MV-4-11 (cell line): ENCODE measurements around the gene BTC.
"Not testable (repeated sequence)": the region's sequence is repeated elsewhere in the genome, so short reads cannot be mapped to it uniquely, and the experiment has no call there.

ENCODE experiments used
- DNase-seq: peaks from one replicate; lab custom pipeline; 2025; lab: John Stamatoyannopoulos, UW

BTC gene

DNA sequence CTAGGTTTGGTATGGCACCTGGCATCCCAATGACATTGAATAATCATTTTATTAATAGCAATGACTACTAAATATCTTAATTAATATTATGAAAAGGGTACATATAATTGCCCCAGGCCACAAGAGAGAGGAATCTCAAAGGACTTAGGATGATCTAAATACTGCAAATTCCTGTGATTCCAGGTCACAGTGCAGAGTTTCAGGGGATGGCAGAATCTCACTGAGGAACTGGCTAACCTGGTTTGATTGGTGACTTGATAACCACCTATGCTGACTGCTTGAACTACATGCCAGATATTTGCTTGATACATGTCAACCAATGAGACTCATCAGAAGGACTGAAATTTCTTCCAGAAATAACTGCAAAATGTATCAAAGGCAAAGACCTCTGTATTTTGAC lies 37.2 kb downstream of the BTC start:
- no peak for DNase-seq

DNA sequence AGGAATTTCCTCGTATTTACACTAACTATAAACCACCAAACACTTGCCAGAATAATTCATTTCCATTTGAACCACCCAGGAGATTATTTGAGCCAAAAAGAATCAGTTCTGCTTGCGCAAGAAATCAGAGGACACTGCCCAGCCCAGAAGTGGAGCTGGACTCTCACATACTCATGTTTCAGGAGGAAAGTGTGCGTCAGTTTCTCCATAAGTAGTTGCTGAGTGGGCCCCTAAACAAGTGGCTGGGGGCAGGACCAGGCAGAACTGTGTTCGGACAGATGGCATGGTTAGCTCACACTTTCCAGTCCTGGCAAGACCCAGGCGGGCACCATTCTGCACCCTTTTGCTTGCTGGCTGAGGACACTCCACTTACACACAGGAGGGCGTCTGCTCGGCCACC lies 38.8 kb downstream of the BTC start:
- DNase-seq, result no peak

DNA sequence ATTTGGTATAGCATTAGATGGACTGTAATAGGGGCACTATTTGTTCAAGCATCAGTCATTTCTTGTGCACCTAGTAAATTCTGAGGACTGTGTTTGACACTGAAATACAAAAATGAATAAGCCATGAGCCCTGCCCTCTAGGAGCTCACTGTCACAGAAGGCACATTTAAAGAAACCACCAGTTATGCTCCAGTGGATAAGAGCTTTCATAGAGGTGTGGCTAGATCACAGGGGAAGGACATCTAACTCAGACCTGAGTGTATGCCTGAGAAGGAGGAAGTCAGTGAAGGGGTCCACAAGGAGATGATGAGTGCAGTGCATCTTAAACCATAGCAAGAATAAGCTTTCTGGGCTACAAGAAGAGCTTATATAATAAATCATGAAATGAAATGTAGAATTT lies 40.1 kb downstream of the BTC start:
- DNase-seq, result no peak

DNA sequence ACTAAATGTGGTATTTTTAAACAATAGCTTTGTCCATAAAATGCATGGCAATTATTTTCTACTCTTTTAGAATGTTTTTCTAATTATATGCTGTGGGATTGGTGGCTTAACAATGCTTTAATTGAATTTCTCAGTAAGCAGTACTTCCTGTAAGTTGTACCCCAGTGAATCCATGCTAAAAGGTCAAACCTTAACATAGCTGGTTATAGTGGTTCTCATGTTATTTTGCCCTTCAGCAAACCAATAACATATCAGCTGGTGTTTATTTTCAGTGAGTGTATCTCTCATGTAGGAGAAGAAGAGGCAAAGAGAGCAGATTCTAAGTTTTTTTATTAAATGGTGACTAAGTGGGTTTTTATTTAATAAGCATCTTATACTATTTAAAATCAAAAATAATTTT lies 41.5 kb downstream of the BTC start:
- DNase-seq, result no peak

DNA sequence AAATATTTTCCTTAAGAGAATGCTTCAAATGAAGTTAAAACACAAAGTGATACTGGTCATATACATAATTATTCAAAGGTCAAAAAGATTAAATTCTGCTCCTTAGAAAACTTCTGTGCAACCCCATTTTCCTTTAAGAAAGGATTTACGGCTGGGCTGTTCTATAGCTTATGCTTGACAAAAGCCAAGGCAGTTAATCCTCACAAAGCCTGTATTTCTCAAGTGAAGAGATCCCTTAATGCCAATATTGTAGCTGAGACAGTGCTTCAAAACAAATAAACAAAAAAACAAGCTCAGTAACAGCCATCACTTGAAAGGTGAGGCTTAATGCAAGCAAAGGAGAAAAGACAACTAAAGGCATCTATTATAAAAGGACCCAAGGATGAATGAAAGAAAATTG lies 42.5 kb downstream of the BTC start:
- no peak for DNase-seq

DNA sequence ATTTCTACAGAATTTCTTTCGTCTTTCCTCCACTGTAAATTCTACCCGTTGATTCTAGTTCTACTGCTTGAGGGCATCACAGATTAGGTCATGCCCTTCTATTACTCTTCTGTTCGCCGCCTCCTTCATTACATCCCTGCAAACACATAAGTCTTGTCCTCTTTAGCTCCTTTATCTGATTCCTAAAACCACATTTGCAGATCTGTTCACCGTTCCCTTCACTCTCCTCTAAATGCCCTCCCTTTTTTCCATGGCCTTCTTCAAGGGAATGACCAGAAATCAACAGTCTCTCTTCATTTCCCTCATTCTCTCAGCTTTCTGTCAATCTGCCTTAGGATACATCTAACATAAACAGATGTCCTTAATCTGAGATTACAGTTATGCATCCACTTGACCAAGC lies 43.1 kb downstream of the BTC start:
- DNase-seq, result no peak

DNA sequence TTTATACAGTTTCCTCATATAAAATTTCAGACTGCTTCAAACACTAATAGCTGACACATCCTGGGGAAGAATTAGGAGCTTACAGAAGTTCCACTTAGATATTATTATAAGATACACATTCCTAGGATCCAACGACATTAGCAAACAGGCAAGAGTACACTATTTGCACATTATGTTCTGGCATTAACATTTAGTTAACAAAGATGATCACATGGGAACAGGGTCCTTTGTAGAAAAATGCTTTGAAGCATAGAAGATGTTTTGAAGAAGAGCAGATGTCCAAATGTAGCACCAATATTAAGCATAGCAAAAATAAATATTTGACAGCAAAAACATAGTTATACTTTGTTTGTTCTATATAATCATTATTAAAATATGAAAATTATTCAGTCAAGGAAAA lies 52.1 kb downstream of the BTC start:
- DNase-seq, result no peak

DNA sequence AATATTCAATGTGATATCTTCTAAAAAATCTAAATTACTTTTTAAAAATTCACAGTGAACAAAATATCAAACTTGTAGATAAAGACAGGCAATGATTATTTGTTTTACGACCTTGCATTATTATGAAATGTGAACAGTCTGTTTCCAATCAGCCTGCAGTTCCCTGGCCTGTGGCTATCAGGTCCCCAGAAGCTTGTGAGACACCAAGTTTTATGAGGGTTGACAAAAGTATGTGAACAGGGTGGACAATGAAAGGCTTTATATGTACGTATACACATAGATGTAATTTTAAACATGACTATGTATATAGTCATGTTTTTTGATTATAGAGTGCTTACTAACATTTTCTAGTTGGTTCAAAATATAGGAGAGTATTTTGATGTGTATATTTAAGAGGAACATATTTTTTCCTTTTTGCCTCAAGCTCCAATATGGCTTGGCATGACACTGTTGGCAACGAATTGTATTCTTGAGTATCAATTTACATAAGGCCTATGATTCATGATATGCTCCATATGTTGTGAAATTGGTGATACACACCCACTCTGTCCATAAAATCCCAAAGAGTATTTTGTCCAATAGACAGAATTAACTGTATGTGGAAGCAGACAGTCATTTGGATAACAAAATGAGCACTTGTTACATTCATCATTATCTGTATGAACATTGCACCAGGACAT lies 55.7 kb downstream of the BTC start:
- DNase-seq, result no peak

DNA sequence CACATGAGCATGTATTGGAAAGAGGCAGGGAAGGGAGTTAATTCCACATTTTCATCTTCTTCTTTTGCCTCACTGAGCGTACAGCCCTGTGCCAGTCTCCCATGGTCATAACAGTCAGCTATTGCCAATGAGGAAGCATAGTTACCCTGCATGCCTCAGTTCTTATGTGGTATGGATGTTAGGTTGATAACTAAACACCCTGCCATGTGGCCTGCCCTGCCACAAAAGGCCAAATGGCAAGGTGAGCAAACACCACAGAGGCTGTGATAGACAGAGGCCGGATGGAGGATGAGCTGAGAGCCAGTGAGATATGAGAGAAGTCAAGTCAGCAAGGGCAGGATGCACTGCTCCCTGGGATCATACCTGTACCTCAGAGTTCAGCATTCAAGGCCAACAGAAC lies 59.3 kb downstream of the BTC start:
- DNase-seq, result no peak

DNA sequence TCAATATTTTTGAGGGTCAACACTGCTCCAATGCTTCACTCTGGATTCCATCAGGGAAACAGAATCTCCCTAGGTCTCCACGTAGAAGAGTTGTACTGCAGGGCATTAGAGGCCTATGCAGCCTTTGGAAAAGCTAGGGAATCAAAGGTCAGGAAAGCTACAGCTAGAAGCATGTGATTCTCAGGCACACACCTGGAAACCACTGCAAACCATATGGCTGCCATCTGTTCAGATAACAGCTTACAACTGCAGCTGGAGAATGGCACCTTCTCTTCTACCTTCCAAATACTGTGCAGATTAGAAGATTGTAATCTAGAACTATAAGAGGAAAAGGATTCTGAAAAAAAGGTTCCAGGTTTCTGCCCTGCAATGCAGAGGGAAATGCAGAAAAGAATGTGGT lies 60.6 kb downstream of the BTC start:
- no peak for DNase-seq

DNA sequence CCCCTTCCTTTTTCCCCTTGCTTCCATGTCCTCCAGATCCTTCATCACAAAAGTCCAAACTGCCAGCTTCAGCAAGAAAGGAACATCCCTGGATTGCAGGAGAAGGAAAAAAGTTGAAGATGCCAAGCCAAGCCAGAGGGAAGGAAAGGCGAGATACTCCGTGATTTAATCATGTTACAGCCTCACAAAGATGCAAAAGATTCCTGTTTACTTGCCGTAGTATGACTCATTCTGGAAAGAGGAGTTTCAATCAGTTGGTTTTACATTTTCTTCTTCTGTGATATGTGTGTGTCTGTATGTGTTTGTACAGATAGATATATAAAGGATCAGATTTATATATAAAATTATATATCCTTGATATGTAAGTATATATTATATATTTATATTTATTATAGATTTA lies 69.3 kb downstream of the BTC start:
- DNase-seq, result no peak

DNA sequence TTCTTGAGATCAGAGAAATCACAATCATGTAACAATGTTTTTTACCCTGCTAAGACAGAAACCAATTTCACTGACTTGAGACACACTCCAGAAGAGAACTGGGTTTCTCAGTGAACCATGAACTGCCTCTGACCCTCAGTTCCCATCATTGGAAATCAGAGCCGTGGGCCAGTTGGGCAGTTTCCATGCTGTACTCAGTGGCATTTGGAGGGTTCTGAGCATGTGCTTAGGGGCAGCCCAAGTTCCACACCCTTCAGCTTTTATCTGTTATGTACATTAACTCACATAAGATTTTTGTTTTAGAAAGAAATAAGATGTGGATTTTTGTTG lies 77.9 kb downstream of the BTC start:
- DNase-seq, result no peak

DNA sequence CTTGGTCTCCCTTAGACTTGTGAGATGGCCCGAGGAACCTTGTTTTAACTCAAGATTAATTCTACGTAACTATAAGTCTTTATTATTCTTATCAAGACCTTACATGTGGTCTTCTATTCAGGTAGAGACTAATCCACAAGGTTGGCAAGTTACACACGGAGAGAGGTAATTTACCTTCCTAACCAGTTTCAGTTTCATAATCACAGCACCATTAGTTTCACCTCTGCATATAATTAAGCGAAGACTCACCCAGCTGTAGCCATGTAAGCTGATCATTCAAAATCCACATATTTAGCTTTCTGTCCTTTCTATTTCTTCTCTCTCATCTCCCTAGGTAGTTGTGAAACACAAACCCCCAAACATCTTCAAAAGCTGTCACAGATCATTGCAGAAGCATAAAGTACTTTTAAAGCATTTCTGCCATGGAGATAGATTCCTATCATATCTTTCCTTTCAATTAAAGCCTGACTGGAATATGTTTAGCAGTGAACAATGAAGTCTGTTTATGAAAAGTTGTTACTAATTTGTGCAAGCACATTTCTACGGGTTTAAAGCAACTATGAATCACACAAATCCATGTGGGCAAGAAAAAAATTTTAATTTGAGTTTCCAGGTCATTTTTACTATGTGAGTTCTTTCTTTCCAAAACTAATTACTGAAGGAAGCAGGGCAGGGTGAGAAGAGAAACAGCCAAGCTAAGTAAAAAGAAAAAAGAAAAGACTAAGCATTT lies 78.5 kb downstream of the BTC start:
- no peak for DNase-seq

DNA sequence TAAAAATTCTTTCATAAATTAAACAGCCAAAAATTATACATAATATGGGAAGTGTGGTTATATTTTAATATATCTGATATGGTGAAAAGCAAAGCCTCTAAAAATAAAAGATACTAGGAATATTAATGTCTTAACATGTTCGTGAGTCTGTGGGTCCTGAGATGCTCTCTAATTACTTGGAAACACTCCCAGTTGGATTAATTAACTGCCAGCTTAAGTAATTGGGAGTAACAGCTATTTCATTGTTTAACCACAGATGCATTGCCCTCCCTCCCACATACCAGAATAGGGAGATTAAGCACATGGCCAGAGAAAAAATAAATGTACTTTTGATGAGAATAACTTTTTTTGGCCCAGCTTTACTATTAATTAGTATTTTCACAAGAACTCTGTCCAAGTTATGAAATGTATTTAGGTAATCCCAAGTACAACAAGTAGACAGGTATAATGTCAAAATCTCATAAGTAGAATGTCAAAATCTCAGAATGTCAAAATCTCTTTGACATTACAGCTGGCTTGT lies 79.7 kb downstream of the BTC start:
- no peak for DNase-seq

DNA sequence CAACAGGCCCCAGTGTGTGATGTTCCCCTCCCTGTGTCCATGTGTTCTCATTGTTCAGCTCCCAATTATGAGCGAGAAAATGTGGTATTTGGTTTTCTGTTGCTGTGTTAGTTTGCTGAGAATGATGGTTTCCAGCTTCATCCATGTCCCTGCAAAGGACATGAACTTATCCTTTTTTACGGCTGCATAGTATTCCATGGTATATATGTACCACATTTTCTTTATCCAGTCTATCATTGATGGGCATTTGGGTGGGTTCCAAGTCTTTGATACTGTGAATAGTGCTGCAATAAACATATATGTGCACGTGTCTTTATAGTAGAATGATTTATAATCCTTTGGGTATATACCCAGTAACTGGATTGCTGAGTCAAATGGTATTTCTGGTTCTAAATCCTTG lies 86.2 kb downstream of the BTC start:
- DNase-seq, result not testable (repeated sequence)
